HG03139 (cell line): ENCODE results near the gene SLC2A6.
"Not testable (repeated sequence)": the region's sequence is repeated elsewhere in the genome, so short reads cannot be mapped to it uniquely, and the experiment has no call there.

Experiments used
- ATAC-seq: cut with Tn5 transposase; IDR thresholded peaks from one replicate; pipeline ENCODE4 v1.9.1; 2021; ENCODE audit not compliant: unreplicated experiment

SLC2A6 gene

GRCh38 chr9:133463234-133463863 lies 15.6 kb downstream of the SLC2A6 start:
- ATAC-seq, result no peak

- ATAC-seq, result no peak
Observed at GRCh38 chr9:133461975-133462374, 16.9 kb downstream of the SLC2A6 start.

- peak; percentile 18 for ATAC-seq
Observed at GRCh38 chr9:133460405-133461175, 18.3 kb downstream of the SLC2A6 start.

- ATAC-seq, result peak; percentile 64
Observed at GRCh38 chr9:133459476-133460404, 19.2 kb downstream of the SLC2A6 start, which contains the start of gene CACFD1. Gene CACFD1, plus strand, starts transcription at chr9:133459978. Its CDS starts 89 bp downstream, at chr9:133460067.

GRCh38 chr9:133458643-133459312 lies 20.1 kb downstream of the SLC2A6 start:
- no peak for ATAC-seq

- no peak for ATAC-seq
Observed at GRCh38 chr9:133457748-133458147, 21.2 kb downstream of the SLC2A6 start.

GRCh38 chr9:133457233-133457632 lies 21.7 kb downstream of the SLC2A6 start:
- no peak for ATAC-seq

GRCh38 chr9:133456409-133456808 lies 22.5 kb downstream of the SLC2A6 start:
- no peak for ATAC-seq

- no peak for ATAC-seq
Observed at GRCh38 chr9:133455936-133456335, 23.0 kb downstream of the SLC2A6 start.

GRCh38 chr9:133454943-133455673 lies 23.8 kb downstream of the SLC2A6 start:
- no peak for ATAC-seq

- ATAC-seq, result no peak
Observed at GRCh38 chr9:133454325-133454724, 24.6 kb downstream of the SLC2A6 start.

GRCh38 chr9:133453651-133454050 lies 25.2 kb downstream of the SLC2A6 start:
- no peak for ATAC-seq

GRCh38 chr9:133452562-133452961 lies 26.3 kb downstream of the SLC2A6 start:
- ATAC-seq, result no peak

- not testable (repeated sequence) for ATAC-seq
Observed at GRCh38 chr9:133451865-133452264, 27.0 kb downstream of the SLC2A6 start.

GRCh38 chr9:133449760-133450159 lies 29.1 kb downstream of the SLC2A6 start:
- no peak for ATAC-seq

GRCh38 chr9:133448487-133448972 lies 30.4 kb downstream of the SLC2A6 start:
- ATAC-seq, result no peak

- no peak for ATAC-seq
Observed at GRCh38 chr9:133445293-133445969, 33.5 kb downstream of the SLC2A6 start.

- ATAC-seq, result no peak
Observed at GRCh38 chr9:133443982-133444381, 34.9 kb downstream of the SLC2A6 start.

GRCh38 chr9:133443248-133443647 lies 35.7 kb downstream of the SLC2A6 start:
- no peak for ATAC-seq
